GM18861 (cell line): ENCODE measurements around the gene ICE1.
"Not testable (repeated sequence)": the region's sequence is repeated elsewhere in the genome, so short reads cannot be mapped to it uniquely, and the experiment has no call there.

ENCODE experiments used
- ATAC-seq: cut with Tn5 transposase; IDR thresholded peaks from one replicate; pipeline ENCODE4 v1.9.1; 2021; ENCODE audit not compliant: unreplicated experiment

Gene ICE1

GRCh38 chr5:5421961-5422818, at the start of gene ICE1:
Gene ICE1, plus strand, starts transcription at chr5:5422677. Its CDS starts 239 bp downstream, at chr5:5422916.
- ATAC-seq: peak; percentile 82

GRCh38 chr5:5372930-5373329, 49.5 kb upstream of the ICE1 start:
- no peak for ATAC-seq

GRCh38 chr5:5373351-5373989, 49.0 kb upstream of the ICE1 start:
- ATAC-seq: no peak

GRCh38 chr5:5374009-5374715, 48.3 kb upstream of the ICE1 start:
- ATAC-seq: no peak

GRCh38 chr5:5377780-5378179, 44.7 kb upstream of the ICE1 start:
- ATAC-seq: no peak

GRCh38 chr5:5378531-5378930, 43.9 kb upstream of the ICE1 start:
- ATAC-seq: no peak

GRCh38 chr5:5380298-5380697, 42.2 kb upstream of the ICE1 start:
- no peak for ATAC-seq

- ATAC-seq: no peak
These were observed 41.1 kb upstream of the ICE1 start for GRCh38 chr5:5381310-5381913.

GRCh38 chr5:5383461-5383860, 39.0 kb upstream of the ICE1 start:
- ATAC-seq: no peak

- ATAC-seq: no peak
These were observed 37.7 kb upstream of the ICE1 start for GRCh38 chr5:5384660-5385330.

GRCh38 chr5:5385331-5385662, 37.2 kb upstream of the ICE1 start:
- ATAC-seq: no peak

- ATAC-seq: no peak
These were observed 36.1 kb upstream of the ICE1 start for GRCh38 chr5:5386329-5386728.

GRCh38 chr5:5387192-5387591, 35.3 kb upstream of the ICE1 start:
- no peak for ATAC-seq

GRCh38 chr5:5387777-5388176, 34.7 kb upstream of the ICE1 start:
- no peak for ATAC-seq

GRCh38 chr5:5390121-5390869, 32.2 kb upstream of the ICE1 start:
- ATAC-seq: not testable (repeated sequence)

- ATAC-seq: not testable (repeated sequence)
These were observed 30.0 kb upstream of the ICE1 start for GRCh38 chr5:5392504-5392903.

GRCh38 chr5:5394384-5394986, 28.0 kb upstream of the ICE1 start:
- not testable (repeated sequence) for ATAC-seq

- ATAC-seq: not testable (repeated sequence)
These were observed 27.4 kb upstream of the ICE1 start for GRCh38 chr5:5395093-5395492.

- ATAC-seq: no peak
These were observed 24.4 kb upstream of the ICE1 start for GRCh38 chr5:5398071-5398470.

GRCh38 chr5:5401095-5401494, 21.4 kb upstream of the ICE1 start:
- no peak for ATAC-seq
